Hematopoietic multipotent progenitor cell treated with erythropoietin and hydrocortisone succinate and interleukin-3 and kit ligand, for 17 days (in vitro differentiated cells): ENCODE measurements around the gene SHC1.

Experiments
- DNase-seq: peaks from one replicate; pipeline ENCODE4 v3.0.0-alpha.2; 2015; ENCODE audit warnings: low spot score

SHC1 gene

GRCh38 chr1:154973344-154974101 lies 3.0 kb upstream of the SHC1 start:
- peak; percentile 100 for DNase-seq

DNA sequence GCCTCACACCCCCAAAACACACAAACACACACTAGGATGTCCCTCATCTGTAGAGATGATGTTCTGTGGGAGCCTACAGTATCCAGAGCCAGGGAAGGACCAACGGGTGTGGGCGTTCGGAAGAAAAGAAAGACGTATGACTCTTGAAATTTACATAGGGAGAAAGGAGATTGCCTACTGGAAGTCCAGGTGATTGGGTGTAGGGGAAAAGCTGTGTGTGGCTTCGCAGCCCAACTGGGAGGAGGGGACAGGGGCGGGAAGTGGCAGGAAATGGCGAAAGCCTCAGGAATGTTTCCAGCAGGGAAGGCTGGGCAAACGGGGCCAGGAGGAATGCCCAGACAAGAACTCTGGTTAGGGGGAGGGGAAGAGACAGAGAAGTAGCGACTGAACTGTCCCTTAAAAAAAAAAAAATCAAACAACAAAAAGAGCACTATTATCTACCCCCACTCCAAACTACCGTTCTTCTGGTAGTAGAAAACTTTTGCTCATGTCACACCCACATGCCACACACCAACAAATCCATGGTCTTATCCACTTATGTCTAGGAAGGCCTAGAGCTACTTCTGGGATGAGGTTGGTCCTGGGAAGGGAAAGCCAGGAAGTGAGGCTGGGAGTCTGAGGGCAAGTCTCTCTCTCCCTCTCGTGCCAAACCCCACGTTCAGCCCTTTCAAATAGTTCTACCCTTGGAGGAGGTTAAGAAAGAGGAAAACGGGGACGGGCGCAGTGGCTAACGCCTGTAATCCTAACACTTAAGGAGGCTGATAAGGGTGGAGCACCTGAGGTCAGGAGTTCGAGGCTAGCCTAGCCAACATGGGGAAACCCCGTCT lies 2.2 kb upstream of the SHC1 start:
- DNase-seq = peak; percentile 64

DNA sequence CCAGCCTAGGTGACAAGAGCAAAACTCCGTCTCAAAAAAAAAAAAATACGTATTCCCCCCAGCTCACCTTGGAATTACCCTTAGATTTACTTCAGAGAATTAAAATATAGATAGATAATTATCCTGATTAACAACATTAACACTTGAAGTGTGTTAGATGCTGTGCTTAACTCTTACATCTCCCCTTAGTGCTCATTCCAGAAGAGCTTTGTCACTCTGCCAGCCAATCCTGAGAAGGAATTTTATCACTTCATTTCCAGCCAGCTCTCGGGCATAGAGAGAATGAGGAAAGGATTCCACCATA lies 1.6 kb upstream of the SHC1 start:
- peak; percentile 44 for DNase-seq

DNA sequence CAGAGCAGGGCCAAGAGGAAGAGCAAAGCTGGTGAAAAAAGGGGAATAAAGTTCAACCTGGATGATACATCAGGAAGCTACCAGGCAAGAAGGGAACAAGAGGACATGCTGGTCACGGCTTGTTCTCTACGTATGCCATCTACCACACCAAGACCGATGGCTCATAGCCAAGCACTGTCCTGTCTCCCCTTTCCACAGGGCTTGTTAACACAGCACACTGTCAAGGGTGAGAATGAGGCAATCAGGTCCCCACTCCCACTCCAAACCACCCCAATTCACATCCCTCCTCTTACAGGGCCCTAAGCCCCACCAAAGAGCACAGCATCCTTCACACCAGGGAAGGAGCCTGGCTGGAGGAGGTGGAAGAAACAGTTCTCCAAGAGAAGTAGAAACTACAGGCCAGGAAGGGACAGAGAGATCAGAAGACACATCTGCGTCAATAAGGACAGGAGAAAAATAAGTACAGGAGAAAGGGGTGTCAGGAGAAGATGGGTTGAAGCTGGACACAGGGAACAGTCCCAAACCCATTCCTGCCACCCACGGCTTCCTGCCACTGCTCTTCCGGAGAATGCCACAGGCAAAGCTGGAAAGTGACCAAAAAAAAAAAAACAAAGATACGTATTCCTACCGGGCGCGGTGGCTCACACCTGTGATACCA lies 923 bp upstream of the SHC1 start:
- DNase-seq = peak; percentile 55

GRCh38 chr1:154969860-154970452 lies 591 bp downstream of the SHC1 start:
- no peak for DNase-seq

DNA sequence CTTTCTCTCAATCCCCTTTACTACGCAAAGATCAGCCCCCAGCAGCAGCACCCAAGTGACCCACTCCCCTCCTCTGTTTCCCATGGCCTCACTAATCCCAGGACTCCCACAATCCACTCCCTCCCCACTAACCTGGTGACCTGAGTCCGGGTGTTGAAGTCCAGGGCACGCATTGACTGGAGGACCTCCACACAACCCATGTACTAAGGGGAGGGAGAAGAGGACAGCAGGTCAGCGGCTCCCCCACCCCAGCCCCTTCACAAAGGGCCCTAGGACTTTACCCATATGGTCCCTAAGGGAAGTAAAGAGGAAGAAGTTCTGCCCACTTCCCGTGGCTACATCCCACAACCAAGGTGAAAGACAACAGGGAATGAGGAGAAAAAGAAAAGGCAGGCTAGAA lies 1.3 kb downstream of the SHC1 start:
- DNase-seq = no peak

DNA sequence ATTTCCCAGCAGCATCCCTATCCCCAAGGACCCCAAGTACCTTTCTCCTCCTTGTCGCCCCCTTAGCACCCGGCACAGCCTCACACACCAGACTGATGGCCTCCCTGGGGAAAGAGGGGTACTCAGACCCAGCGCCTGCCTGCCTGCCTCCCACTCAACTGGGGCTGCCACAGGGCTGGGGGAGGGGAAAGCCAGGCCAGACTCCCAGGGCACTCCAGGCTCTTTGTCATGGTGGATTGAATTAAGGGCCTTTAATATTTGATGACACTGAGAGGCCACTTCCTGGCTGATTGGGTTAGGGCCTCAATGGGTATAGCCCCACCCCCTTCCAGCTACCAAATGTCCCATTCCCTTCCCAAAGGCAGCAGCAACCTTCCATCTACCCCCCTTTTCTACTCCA lies 1.8 kb downstream of the SHC1 start:
- DNase-seq = no peak

GRCh38 chr1:154967331-154967950 lies 3.1 kb downstream of the SHC1 start:
- DNase-seq = no peak

DNA sequence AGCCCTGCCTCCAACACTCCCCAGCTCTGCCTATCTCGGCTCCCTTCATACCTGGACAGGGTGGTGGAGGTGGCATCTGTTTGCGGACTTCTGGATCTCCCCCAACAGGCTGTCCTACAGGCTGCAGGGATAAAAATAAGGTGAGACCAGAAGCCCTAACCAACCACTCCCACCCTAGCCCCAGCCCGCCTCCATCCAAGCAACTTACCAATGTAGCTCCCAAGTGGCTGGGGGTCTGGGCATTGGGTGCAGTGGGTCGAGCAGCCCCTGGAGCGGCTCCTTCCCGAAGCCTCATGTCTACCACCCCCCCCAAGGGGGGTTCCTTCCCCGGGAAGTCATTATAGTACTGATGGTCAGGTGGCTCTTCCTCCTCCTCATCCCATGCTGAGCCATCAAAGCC lies 4.4 kb downstream of the SHC1 start:
- DNase-seq = no peak

DNA sequence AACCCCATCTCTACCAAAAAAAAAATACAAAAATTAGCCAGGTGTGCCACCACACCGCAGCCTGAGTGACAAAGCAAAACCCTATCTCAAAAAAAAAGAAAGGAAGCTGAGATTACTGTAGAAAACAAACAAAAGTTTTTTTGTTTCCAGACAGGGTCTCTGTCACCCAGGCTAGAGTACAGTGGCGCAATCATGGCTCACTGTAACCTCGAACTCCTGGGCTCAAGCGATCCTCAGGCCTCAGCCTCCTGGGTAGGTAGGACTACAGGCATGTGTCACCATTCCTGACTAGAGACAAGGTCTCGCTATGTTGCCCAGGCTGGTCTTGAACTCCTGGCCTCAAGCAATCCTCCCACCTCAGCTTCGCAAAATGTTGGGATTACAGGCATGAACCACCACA lies 6.2 kb downstream of the SHC1 start:
- DNase-seq = no peak

GRCh38 chr1:154963643-154964042 lies 6.9 kb downstream of the SHC1 start:
- no peak for DNase-seq

DNA sequence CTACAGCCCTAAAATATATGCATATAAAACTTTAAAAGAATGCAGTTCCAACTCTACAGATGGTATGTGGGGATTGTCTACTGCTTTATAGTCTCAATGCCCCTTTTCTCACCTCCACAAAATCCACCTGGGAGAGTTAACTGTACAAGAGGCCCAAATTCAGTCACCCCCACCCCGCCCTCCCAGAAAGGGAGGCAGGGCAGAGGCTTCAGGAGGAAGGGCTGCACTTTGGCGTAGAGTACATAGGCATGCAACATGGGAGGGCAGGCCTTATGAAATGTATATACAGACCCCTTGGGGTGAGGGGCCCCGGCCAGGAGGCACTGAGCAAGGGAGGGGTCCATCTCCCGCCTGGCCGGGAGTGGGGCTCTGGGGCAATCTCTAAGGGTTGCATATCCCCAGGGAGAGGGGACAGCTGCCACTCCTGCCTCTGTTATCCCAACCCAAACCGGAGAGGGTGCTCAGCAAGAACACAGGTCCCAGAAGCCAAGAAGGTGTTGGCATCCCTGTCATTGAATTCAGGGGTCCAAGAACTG lies 7.7 kb downstream of the SHC1 start:
- DNase-seq = no peak

GRCh38 chr1:154962156-154962749 lies 8.3 kb downstream of the SHC1 start:
- peak; percentile 52 for DNase-seq

GRCh38 chr1:154961207-154962155 lies 9.1 kb downstream of the SHC1 start, which contains the start of gene PYGO2:
Gene PYGO2, minus strand, starts transcription at chr1:154961782. Its CDS starts 206 bp downstream, at chr1:154961576.
- DNase-seq = peak; percentile 83

GRCh38 chr1:154960446-154961136 lies 10.0 kb downstream of the SHC1 start:
- DNase-seq = peak; percentile 27

GRCh38 chr1:154959426-154959780 lies 11.1 kb downstream of the SHC1 start:
- no peak for DNase-seq

GRCh38 chr1:154958681-154959425 lies 11.7 kb downstream of the SHC1 start:
- DNase-seq = no peak

- no peak for DNase-seq
Observed at GRCh38 chr1:154958036-154958435, 12.5 kb downstream of the SHC1 start.

- DNase-seq = no peak
Observed at GRCh38 chr1:154957091-154957657, 13.4 kb downstream of the SHC1 start.
